Astrocyte of the cerebellum (primary cell): ENCODE measurements around the gene TMEM154.

Source experiments
- DNase-seq: peaks from one replicate; pipeline ENCODE4 v3.0.0-alpha.2; 2011; ENCODE audit warnings: low read depth
- H3K4me3 ChIP-seq: 2 replicates; pipeline ENCODE4 v1.5.1; 2011; ENCODE audit warnings: mild to moderate bottlenecking, low read depth, low read length, moderate library complexity
- in situ Hi-C: cut with HindIII; loops from 2 replicates; pipeline ENCODE4 v1.10.0; 2017; ENCODE audit warnings: low sequenced_read_pairs
- TF ChIP-seq, protein P1 (sequence below): IDR thresholded peaks from 2 replicates; pipeline ENCODE4 v1.5.1; 2012; ENCODE audit warnings: low read length, low read depth, moderate library complexity, mild to moderate bottlenecking; ENCODE audit errors: missing control alignments

The TMEM154 gene

DNA sequence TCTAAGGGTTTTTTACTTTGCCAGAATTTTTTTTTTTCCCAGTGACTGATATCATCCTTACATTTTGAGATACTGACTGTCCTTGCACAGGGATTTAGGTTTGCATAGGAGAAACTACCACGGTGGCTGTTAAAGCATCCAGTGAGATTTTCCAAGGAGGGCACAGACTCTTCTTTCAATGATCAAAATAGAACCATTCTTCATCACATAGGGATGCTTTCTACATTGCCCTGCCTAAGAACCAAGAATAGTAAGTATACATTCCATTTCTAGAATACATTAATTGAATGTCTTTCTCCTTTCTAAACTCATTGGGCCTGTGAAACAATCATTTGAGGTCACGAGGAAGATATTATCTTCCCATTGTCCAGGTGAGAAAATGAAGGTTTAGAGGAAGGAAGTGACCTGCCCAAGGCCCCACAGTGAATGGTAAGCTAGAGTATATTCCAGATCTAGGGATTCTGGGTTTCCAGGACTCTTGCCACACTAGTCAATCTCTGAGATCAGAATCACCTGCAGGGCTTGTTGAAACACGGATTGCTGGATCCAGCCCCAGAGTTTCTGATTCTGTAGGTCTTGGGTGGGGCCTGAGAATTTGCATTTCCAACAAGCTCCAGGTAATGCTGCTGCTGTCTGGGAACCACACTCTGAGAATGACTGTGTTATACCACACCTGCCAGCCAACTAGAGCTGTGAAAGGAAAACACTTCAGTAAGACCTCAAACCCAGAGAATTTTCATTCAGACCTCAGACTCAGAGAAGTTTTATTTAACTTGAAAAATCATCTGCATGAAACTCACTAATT is 17.7 kb upstream of the TMEM154 start:
- no peak for DNase-seq
- in situ Hi-C loops = no loop called here
- H3K4me3 ChIP-seq = no peak overlapping the region
- TF ChIP-seq, protein P1, sequence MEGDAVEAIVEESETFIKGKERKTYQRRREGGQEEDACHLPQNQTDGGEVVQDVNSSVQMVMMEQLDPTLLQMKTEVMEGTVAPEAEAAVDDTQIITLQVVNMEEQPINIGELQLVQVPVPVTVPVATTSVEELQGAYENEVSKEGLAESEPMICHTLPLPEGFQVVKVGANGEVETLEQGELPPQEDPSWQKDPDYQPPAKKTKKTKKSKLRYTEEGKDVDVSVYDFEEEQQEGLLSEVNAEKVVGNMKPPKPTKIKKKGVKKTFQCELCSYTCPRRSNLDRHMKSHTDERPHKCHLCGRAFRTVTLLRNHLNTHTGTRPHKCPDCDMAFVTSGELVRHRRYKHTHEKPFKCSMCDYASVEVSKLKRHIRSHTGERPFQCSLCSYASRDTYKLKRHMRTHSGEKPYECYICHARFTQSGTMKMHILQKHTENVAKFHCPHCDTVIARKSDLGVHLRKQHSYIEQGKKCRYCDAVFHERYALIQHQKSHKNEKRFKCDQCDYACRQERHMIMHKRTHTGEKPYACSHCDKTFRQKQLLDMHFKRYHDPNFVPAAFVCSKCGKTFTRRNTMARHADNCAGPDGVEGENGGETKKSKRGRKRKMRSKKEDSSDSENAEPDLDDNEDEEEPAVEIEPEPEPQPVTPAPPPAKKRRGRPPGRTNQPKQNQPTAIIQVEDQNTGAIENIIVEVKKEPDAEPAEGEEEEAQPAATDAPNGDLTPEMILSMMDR = no peak

DNA sequence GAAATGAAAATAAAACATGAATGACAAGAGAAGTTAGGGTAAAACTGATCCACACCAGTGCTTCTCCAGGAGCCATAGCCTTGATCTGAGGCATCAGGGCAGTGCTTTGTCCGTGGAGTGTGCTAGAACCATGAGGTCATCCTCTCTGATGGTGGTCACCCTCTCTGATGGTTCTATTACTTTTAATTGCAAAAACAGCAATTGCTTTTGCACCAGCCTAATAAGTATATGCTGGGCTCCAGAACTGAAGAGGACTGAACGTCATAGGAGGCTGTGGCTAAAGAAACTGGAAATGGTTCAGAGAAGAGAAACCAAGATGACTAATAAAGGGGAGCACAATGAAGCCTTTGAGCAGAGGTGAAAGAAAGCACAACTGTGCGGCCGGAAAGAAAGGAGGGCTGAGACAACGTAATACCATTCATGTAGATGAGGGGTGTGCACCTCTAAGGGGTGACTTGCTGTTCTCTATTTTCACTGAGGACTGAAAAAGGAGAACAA is 17.0 kb upstream of the TMEM154 start:
- in situ Hi-C loops = no loop called here
- no peak overlapping the region for H3K4me3 ChIP-seq
- TF ChIP-seq, protein P1 = no peak
- peak; percentile 92 for DNase-seq

DNA sequence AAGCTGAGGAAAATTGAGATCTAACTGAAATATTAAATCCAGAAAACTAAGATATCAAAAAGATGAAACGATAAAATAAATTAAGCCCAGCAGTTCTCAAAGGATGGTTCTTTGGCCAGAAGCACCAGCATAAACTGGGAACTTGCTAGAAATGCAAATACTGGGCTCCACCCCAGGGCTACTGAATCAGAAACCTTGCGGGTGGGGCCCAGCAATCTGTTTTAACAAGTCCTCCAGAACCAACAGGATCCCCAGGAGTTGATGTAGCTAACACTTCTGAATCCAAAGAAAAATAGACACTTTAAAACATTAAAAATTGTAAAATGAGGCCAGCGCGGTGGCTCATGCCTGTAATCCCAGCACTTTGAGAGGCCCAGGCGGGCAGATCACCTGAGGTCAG is 14.1 kb upstream of the TMEM154 start:
- in situ Hi-C loops = no loop called here
- TF ChIP-seq, protein P1 = no peak
- no peak overlapping the region for H3K4me3 ChIP-seq
- no peak for DNase-seq

DNA sequence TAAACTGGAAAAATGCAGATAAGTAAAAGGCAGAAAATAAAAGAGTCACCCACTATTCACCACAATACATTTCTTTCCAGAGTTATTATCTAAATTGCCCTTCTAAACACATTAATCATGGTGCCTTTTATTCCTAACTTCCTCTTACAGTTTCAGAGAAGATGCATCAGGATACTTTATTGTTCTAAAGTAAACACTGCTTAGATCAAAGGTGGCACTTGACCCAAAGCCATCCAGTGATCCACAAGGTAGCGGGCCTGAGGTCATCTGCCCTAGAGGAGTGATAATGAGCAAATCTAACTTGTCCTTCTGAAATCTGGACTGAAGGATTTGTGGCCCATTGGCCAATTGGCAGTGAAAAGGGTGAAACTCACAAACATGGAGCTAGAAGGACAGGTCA is 12.0 kb upstream of the TMEM154 start:
- in situ Hi-C loops = no loop called here
- TF ChIP-seq, protein P1 = no peak
- no peak overlapping the region for H3K4me3 ChIP-seq
- DNase-seq = no peak

DNA sequence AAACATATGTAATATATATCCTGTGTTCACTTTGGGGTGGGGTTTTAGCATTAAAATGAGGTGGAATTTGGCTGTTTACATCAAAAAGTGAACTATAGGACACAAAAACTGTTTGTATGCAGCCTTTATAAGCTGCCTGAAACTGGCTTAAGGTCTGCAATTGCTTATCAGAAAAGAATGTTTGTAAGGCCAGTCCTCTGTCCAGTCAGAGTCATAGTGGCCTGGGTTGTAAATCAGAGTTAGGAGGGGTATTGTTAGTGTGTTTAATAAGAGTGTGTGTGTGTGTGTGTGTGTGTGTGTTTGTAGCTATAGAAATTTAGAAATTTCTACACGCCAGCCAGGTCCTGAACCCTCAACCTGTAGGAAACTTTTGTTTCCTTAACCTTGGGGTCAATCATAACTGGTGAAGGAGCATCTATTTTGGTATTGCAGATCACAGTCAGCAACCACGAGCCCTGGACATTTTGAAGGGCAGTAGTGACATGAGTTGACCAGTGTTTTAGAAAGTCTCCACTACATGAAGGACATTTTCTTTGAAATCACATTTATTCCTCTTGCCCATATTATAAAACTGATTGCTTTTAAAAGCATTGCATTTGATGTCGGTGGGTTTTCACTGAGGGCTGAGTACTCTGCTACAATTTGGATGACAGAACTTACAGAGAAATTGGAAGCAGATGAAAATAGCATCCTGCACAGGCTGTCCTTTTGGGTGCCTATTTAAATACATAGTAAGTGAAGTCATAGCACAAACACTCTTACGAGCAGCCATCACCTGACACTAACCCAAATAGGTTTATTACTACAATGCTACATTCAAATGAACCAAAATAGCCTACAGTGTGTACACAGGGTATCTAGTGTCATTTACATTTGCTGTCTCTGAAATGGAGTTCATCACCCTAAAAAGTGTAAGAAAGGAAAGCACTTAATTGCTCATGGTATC is 11.2 kb upstream of the TMEM154 start:
- in situ Hi-C loops = no loop called here
- TF ChIP-seq, protein P1 = no peak
- DNase-seq = no peak
- no peak overlapping the region for H3K4me3 ChIP-seq
